Common myeloid progenitor, CD34-positive (primary cell): Measurements from ENCODE around the gene KIAA1328.

Experiments used
- CTCF ChIA-PET: fragments of 350-600 bp; sonication (Branson Sonifier 250); formaldehyde crosslinking; loops from one replicate; lab custom pipeline; 2021; ENCODE audit warnings: antibody characterized with exemption; lab: Charles Lee
- POLR2A ChIA-PET: fragments of 350-600 bp; sonication (Branson Sonifier 250); formaldehyde crosslinking; loops from one replicate; lab custom pipeline; 2021; ENCODE audit warnings: antibody characterized with exemption; lab: Charles Lee
- DNase-seq, 3 donors: peaks; one replicate each; pipeline versions ENCODE4 v3.0.0 to v3.0.0-alpha.2; 2013
- H3K27ac ChIP-seq, 2 experiments: 1 replicate in 1 of 2; 2 replicates in 1 of 2; pipeline ENCODE4 v1.7.0; 2013; ENCODE audit warnings: inconsistent platforms in 2 of 2, low read length in 2 of 2, mild to moderate bottlenecking in 2 of 2, low read depth in 1 of 2, moderate library complexity in 1 of 2; ENCODE audit not compliant: severe bottlenecking in 2 of 2, insufficient read depth in 1 of 2, poor library complexity in 1 of 2
- H3K27me3 ChIP-seq, 5 experiments: replicated peaks in 2 of 5; 1 replicate in 3 of 5; 2 replicates in 2 of 5; pipeline versions ENCODE4 v1.6.1 to v1.7.0; 2013; ENCODE audit warnings: low read length in 4 of 5, mild to moderate bottlenecking in 2 of 5, moderate library complexity in 2 of 5, inconsistent platforms in 1 of 5; ENCODE audit not compliant: insufficient read depth in 5 of 5, control insufficient read depth in 4 of 5
- H3K36me3 ChIP-seq, 4 experiments: 1 replicate in 2 of 4; 2 replicates in 2 of 4; pipeline versions ENCODE4 v1.6.1 to v1.7.0; 2013; ENCODE audit warnings: low read length in 3 of 4, control low read depth in 1 of 4, mild to moderate bottlenecking in 1 of 4; ENCODE audit not compliant: control insufficient read depth in 4 of 4, insufficient read depth in 4 of 4
- H3K4me1 ChIP-seq, 4 experiments: 1 replicate in 3 of 4; 2 replicates in 1 of 4; pipeline versions ENCODE4 v1.6.1 to v1.7.1; 2013; ENCODE audit warnings: low read length in 3 of 4, mild to moderate bottlenecking in 3 of 4, control low read depth in 1 of 4, inconsistent platforms in 1 of 4, moderate library complexity in 1 of 4; ENCODE audit not compliant: control insufficient read depth in 4 of 4, insufficient read depth in 4 of 4; ENCODE audit errors: control extremely low read depth in 1 of 4
- H3K4me3 ChIP-seq, 7 experiments: 1 replicate in 4 of 7; 2 replicates in 3 of 7; pipeline versions ENCODE4 v1.5.1 to v1.7.0; 2013; ENCODE audit warnings: mild to moderate bottlenecking in 7 of 7, low read length in 6 of 7, moderate library complexity in 6 of 7, inconsistent platforms in 2 of 7, low read depth in 2 of 7, control low read depth in 1 of 7; ENCODE audit not compliant: insufficient read depth in 4 of 7, control insufficient read depth in 1 of 7; ENCODE audit errors: extremely low read depth in 1 of 7
- H3K9me3 ChIP-seq, 5 experiments: 1 replicate in 4 of 5; 2 replicates in 1 of 5; pipeline versions ENCODE4 v1.6.1 to v1.7.1; 2013; ENCODE audit warnings: low read length in 4 of 5, mild to moderate bottlenecking in 2 of 5, inconsistent platforms in 1 of 5, low read depth in 1 of 5, moderate library complexity in 1 of 5; ENCODE audit not compliant: control insufficient read depth in 4 of 5, insufficient read depth in 2 of 5; ENCODE audit errors: control extremely low read depth in 1 of 5
- WGBS: methylation state at CpG from one replicate; pipeline ENCODE4 v1.1.5; 2013; ENCODE audit not compliant: insufficient coverage; 5-methylcytosine and 5-hydroxymethylcytosine counted together

KIAA1328 gene

DNA sequence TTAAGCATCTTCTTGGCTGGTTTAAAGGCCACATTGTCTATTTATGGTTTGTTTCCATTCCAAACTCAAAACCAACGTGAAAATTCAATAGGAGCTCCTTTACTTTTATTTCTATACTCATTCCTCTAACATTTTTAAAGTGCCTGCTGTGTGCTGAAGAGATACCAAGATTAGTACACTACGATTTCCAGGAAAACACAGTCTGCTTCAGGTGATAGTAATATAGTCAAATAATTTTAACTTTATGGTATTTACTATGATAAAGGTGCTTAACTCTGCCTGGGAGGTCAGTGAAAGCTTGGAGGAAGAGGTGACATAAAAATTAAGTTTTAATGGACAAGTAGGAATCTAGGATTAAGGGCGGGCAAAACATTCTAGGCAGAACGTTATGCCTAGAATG lies 121.4 kb downstream of the KIAA1328 start:
- Histone ChIP-seq H3K36me3 (no peaks in the 10 kb centered on the region), H3K27ac (no peak overlapping the region), H3K4me3 (no peak overlapping the region), H3K9me3 (no peaks in the 10 kb centered on the region), H3K27me3 (no peaks in the 10 kb centered on the region), H3K4me1 (no peaks in the 10 kb centered on the region)
- DNase-seq: no peak
- CTCF ChIA-PET: no interaction called here
- POLR2A ChIA-PET: no interaction called here
- 43% methylated on average over 2 of the region's 4 CpGs for WGBS

DNA sequence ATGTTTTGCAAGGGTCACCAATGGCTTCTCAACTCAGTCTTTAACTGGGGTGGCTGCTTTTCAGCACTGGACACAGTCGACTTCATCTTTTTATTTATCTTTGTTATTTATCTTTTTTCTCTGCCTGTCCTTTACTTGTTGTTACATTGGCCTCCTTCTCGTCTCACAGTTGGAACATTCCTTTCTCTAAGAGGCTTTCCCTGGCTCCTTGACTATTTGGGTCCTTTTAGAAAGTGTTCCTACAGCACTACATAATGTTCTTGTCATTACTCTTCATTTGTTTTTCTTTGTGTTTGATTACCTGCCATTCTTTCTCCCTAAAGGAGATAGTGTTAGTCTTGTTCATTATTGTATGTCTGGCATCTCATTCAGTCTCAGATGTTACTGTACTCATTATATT lies 122.0 kb downstream of the KIAA1328 start:
- Histone ChIP-seq H3K27ac (no peak overlapping the region), H3K36me3 (no peaks in the 10 kb centered on the region), H3K4me3 (no peak overlapping the region), H3K27me3 (no peaks in the 10 kb centered on the region), H3K9me3 (no peaks in the 10 kb centered on the region), H3K4me1 (no peaks in the 10 kb centered on the region)
- DNase-seq: no peak
- ChIA-PET POLR2A (no interaction called here), CTCF (no interaction called here)
- WGBS: 100% methylated on average over 1 of the region's 2 CpGs

GRCh38 chr18:36953047-36953446 lies 124.1 kb downstream of the KIAA1328 start:
- DNase-seq: no peak
- ChIA-PET POLR2A (no interaction called here), CTCF (no interaction called here)
- Histone ChIP-seq H3K36me3 (no peaks in the 10 kb centered on the region), H3K4me3 (no peak overlapping the region), H3K4me1 (no peaks in the 10 kb centered on the region), H3K27ac (no peak overlapping the region), H3K27me3 (no peaks in the 10 kb centered on the region), H3K9me3 (peaks cover 0 to 1% (median 0%) of the 10 kb centered on the region in 5 experiments)
- no CpG with 5 or more reads among the region's 1 CpG for WGBS

DNA sequence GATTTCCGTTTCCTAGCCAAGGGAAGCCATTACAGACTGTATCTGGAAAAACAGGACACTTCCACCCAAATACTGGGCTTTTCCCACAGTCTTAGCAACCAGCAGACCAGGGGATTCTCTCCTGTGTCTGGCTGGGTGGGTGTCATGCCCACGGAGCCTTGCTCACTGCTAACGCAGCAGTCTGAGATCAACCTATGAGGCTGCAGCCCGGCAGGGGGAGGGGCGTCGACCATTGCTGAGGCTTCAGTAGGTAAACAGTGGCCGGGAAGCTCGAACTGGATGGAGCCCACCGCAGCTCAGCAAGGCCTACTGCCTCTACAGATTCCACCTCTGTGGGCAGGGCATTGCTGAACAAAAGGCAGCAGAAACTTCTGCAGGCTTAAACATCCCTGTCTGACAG lies 131.1 kb downstream of the KIAA1328 start:
- no peak for DNase-seq
- peaks cover 0 to 11% (median 1%) of the 10 kb centered on the region in 5 experiments for H3K9me3 ChIP-seq
- WGBS: 95% methylated on average over 6 of the region's 9 CpGs
- peaks cover 0 to 15% (median 0%) of the 10 kb centered on the region in 4 experiments for H3K36me3 ChIP-seq
- H3K4me1 ChIP-seq: no peaks in the 10 kb centered on the region
- CTCF ChIA-PET: no interaction called here
- POLR2A ChIA-PET: no interaction called here
- no peak overlapping the region for H3K4me3 ChIP-seq
- no peaks in the 10 kb centered on the region for H3K27me3 ChIP-seq
- H3K27ac ChIP-seq: no peak overlapping the region

- no peak overlapping the region for H3K27ac ChIP-seq
- H3K9me3 ChIP-seq: peaks cover 0 to 27% (median 3%) of the 10 kb centered on the region in 5 experiments
- CTCF ChIA-PET: no interaction called here
- H3K36me3 ChIP-seq: peaks cover 0 to 16% (median 0%) of the 10 kb centered on the region in 4 experiments
- H3K4me1 ChIP-seq: no peaks in the 10 kb centered on the region
- POLR2A ChIA-PET: no interaction called here
- no peak overlapping the region for H3K4me3 ChIP-seq
- H3K27me3 ChIP-seq: no peaks in the 10 kb centered on the region
- DNase-seq: no peak
- no CpG with 5 or more reads among the region's 2 CpGs for WGBS
Observed at GRCh38 chr18:36963464-36963863, 134.5 kb downstream of the KIAA1328 start.

DNA sequence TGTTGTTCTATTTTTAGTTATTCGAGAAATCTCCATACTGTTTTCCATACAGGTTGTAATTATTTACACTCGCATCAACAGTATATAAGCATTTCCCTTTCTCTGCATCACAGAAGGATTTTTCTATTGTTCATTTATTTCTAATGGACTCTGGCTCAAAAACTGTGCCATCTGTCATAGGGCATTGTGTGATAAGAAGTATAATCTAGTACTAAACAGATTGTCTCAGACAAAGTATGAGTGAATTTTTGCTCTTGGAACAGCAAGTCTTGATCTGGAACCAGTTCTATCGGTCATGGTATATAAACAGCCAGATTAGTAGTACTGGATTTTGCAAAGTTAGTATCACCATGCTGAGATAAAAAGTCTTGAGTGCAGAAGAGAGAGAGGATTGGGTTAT lies 145.8 kb downstream of the KIAA1328 start:
- peaks cover 0 to 8% (median 0%) of the 10 kb centered on the region in 5 experiments for H3K9me3 ChIP-seq
- H3K27ac ChIP-seq: no peak overlapping the region
- ChIA-PET CTCF (no interaction called here), POLR2A (no interaction called here)
- H3K4me1 ChIP-seq: no peaks in the 10 kb centered on the region
- 100% methylated on average over 1 of the region's 3 CpGs for WGBS
- no peak for DNase-seq
- no peak overlapping the region for H3K4me3 ChIP-seq
- no peaks in the 10 kb centered on the region for H3K27me3 ChIP-seq
- H3K36me3 ChIP-seq: peaks cover 0 to 2% (median 0%) of the 10 kb centered on the region in 4 experiments

- Histone ChIP-seq H3K27ac (no peak overlapping the region), H3K36me3 (peaks cover 0 to 2% (median 0%) of the 10 kb centered on the region in 4 experiments), H3K27me3 (no peaks in the 10 kb centered on the region), H3K4me3 (no peak overlapping the region), H3K9me3 (peaks cover 0 to 11% (median 0%) of the 10 kb centered on the region in 5 experiments), H3K4me1 (no peaks in the 10 kb centered on the region)
- no peak for DNase-seq
- CTCF ChIA-PET: no interaction called here
- WGBS: 100% methylated on average over 2 of the region's 2 CpGs
- POLR2A ChIA-PET: no interaction called here
Observed at GRCh38 chr18:36977121-36977520, 148.2 kb downstream of the KIAA1328 start.
